WTC11 (cell line): ENCODE results near the gene COL21A1.

ENCODE experiments used
- ATF2 ChIP-seq: sonication (generic); formaldehyde crosslinking; IDR thresholded peaks from 2 replicates; pipeline ENCODE4 v1.8.1; 2022; ENCODE audit warnings: low read depth, missing genetic modification reagents, borderline replicate concordance
- CREB1 ChIP-seq: sonication (generic); formaldehyde crosslinking; IDR thresholded peaks from 2 replicates; pipeline ENCODE4 v1.8.0; 2023; ENCODE audit warnings: mild to moderate bottlenecking, missing genetic modification reagents
- CTCF ChIP-seq: fragments of 200-600 bp; IDR thresholded peaks from 2 replicates; pipeline ENCODE4 v1.8.0; 2022; ENCODE audit warnings: antibody characterized with exemption
- ESRRA ChIP-seq: sonication (generic); formaldehyde crosslinking; IDR thresholded peaks from 2 replicates; pipeline ENCODE4 v1.8.1; 2022; ENCODE audit warnings: mild to moderate bottlenecking, missing genetic modification reagents, borderline replicate concordance
- FOXJ3 ChIP-seq: sonication (generic); formaldehyde crosslinking; IDR thresholded peaks from 2 replicates; pipeline ENCODE4 v1.9.0; 2021; ENCODE audit warnings: missing genetic modification reagents, mild to moderate bottlenecking, borderline replicate concordance
- GABPB1 ChIP-seq: sonication (generic); formaldehyde crosslinking; IDR thresholded peaks from 2 replicates; pipeline ENCODE4 v1.8.1; 2023; ENCODE audit warnings: mild to moderate bottlenecking, missing genetic modification reagents
- IRF1 ChIP-seq: sonication (generic); formaldehyde crosslinking; IDR thresholded peaks from 2 replicates; pipeline ENCODE4 v1.8.0; 2023; ENCODE audit warnings: missing genetic modification reagents
- NR1H2 ChIP-seq: sonication (generic); formaldehyde crosslinking; IDR thresholded peaks from 2 replicates; pipeline ENCODE4 v1.9.0; 2021; ENCODE audit warnings: mild to moderate bottlenecking, moderate library complexity, missing genetic modification reagents
- TEAD1 ChIP-seq: sonication (generic); formaldehyde crosslinking; IDR thresholded peaks from 2 replicates; pipeline ENCODE4 v1.8.0; 2022; ENCODE audit warnings: mild to moderate bottlenecking, missing genetic modification reagents
- TEAD4 ChIP-seq: sonication (generic); formaldehyde crosslinking; IDR thresholded peaks from 2 replicates; pipeline ENCODE4 v1.8.0; 2022; ENCODE audit warnings: mild to moderate bottlenecking, missing genetic modification reagents
- TP53 ChIP-seq: sonication (generic); formaldehyde crosslinking; IDR thresholded peaks from 2 replicates; pipeline ENCODE4 v1.8.1; 2023; ENCODE audit warnings: mild to moderate bottlenecking, missing genetic modification reagents
- TF ChIP-seq, protein P1 (sequence below): sonication (generic); formaldehyde crosslinking; IDR thresholded peaks from 2 replicates; pipeline ENCODE4 v1.8.1; 2023; ENCODE audit warnings: mild to moderate bottlenecking, missing genetic modification reagents, moderate library complexity
- TF ChIP-seq, protein P2 (sequence below): sonication (generic); formaldehyde crosslinking; IDR thresholded peaks from 2 replicates; pipeline ENCODE4 v1.8.0; 2022; ENCODE audit warnings: mild to moderate bottlenecking, missing genetic modification reagents

GRCh38 chr6:56147766-56148165 lies 99.6 kb downstream of the COL21A1 start:
- no peak for TF ChIP-seq CTCF
- TF ChIP-seq NR1H2 = no peak
- no peak for TF ChIP-seq TP53 (CRISPR knock-in tag)
- TF ChIP-seq FOXJ3 (CRISPR knock-in tag) = no peak
- no peak for TF ChIP-seq ESRRA (CRISPR knock-in tag)
- TF ChIP-seq IRF1 (CRISPR knock-in tag) = no peak
- no peak for TF ChIP-seq TEAD1 (CRISPR knock-in tag)
- no peak for TF ChIP-seq TEAD4 (CRISPR knock-in tag)
- no peak for TF ChIP-seq GABPB1
- TF ChIP-seq, protein P1, sequence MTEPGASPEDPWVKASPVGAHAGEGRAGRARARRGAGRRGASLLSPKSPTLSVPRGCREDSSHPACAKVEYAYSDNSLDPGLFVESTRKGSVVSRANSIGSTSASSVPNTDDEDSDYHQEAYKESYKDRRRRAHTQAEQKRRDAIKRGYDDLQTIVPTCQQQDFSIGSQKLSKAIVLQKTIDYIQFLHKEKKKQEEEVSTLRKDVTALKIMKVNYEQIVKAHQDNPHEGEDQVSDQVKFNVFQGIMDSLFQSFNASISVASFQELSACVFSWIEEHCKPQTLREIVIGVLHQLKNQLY (CRISPR knock-in tag) = no peak
- TF ChIP-seq, protein P2, sequence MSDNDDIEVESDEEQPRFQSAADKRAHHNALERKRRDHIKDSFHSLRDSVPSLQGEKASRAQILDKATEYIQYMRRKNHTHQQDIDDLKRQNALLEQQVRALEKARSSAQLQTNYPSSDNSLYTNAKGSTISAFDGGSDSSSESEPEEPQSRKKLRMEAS = no peak
- no peak for TF ChIP-seq ATF2 (CRISPR knock-in tag)
- no peak for TF ChIP-seq CREB1 (CRISPR knock-in tag)
